KBM-7 (cell line): Measurements from ENCODE around the gene RNF26.

Experiments used
- DNase-seq: peaks from one replicate; pipeline ENCODE4 v3.0.0-alpha.2; 2015
- in situ Hi-C: fragments of 300-500 bp; cut with MboI; formaldehyde crosslinking; loops from 2 replicates; pipeline ENCODE4 v1.14.3; 2020; ENCODE audit warnings: low sequenced_read_pairs, low pct_unique_long_range_greater_than_20kb, mixed read lengths

Gene RNF26

DNA sequence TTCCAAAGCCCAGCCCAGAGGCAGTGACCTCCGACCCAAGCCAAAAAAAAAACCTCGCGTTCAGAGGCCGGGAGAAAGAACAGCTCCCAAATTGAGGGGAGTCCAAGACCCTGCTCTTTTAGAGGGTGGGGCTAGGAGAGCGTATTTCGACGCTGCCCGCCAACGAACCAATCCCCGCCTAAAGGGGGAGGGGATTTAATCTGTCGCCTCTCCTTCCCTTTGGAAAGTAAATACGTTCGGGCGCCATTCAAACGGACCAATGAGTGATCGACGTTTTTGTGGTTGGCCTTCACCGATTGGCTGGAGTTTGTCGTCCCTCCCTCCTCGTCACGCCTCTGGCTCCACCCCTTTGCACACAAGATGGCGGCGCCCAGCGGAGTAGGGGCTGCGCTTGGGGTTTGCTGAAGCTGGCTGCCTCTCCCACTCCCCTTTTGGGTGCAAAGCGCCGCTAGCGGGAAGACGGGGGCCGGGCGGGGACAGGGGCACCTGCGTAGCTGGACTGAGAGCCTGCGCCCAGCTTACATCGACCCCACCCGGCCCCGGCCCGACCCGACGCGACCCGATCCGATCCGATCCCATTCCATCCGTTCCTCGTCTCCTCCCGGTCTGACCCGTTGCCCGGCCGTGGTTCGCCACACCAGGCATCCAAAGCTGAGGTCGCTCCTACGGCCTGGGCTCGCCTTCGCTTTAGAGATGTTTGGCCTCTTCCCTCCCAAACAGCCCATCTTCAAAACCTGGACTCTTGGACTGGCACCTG, at the start of gene RNF26:
Gene RNF26, plus strand, starts transcription at position 354 of the 757 bp plus-strand sequence. CDS start 596 bp downstream, outside the sequence.
- peak; percentile 98 for DNase-seq
- in situ Hi-C loops, result no loop called here

DNA sequence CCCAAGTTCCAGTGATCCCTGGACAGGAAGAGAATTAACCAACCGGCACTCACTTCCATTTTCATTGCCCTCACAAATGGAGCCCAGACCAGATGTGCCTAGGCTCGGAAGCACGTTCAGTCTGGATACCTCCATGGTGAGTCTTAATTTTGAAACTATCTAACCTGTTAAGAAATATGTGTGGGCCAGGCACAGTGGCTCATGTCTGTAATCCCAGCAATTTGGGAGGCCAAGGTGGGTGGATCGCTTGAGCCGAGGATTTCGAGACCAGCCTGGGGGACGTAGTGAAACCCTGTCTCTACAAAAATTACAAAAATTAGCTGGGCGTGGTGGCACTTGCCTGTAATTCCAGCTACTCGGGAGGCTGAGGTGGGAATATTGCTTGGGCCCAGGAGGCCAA, 48.9 kb upstream of the RNF26 start:
- in situ Hi-C loops, result no loop called here
- DNase-seq, result no peak

DNA sequence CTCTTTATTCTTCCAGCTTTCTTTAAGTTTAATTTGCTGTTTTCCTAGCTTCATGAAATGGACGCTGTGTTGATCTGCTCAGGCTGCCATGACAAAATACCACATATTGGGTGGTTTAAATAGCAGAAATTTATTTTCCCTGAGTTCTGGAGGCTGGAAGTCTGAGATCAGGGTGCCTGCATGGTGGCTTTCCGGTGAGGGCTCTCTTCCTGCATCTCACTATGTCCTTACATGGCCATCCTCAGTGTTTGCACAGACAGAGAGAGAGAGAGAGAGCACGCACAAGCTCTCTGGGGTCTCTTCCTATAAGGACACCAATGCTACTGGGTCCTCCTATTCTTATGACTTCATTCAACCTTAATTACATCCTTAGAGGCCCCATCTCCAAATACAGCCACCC, 46.1 kb upstream of the RNF26 start:
- in situ Hi-C loops, result no loop called here
- DNase-seq, result no peak

DNA sequence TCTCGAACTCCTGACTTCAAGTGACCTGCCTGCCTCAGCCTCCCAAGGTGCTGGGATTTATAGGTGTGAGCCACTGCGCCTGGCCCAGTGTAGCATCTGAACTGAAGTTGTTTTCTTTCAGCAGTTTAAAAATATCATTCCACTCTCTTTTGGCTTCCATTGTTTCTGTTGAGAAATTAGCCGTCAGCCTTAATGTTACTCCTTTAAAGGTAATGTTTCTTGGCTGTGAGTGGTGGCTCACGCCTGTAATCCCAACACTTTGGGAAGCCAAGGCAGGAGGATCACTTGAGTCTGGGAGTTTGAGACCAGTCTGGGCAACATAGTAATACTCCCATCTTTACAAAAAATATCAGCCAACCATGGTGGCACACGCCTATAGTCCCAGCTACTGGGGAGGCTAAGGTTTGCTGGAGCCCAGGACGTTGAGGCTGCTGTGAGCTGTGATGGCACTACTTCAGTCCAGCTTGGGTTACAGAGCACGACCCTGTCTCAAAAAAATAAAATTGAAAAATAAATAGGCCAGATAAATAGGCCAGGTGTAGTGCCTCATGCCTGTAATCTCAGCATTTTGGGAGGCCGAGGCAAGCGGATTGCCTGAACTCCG, 43.3 kb upstream of the RNF26 start:
- in situ Hi-C loops, result no loop called here
- no peak for DNase-seq

DNA sequence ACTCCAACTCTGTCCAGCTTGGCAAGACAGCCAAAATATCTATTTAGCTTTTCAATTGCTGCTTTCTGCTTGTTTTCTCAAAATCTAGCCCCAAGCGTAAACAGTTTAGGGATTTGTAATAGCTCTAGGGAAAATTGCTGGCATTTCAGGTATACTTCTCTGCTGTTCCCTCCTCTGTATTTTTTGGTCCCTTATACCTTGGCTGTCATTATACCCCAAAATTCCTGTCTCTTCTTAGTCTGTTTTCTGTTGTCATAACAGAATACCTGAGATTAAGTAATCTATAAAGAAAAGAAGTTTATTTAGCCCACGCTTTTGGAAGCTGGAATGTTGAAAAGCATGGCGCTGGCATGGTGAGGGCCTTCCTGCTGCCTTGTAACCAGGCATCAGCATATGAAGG, 40.9 kb upstream of the RNF26 start:
- no peak for DNase-seq
- in situ Hi-C loops, result no loop called here

DNA sequence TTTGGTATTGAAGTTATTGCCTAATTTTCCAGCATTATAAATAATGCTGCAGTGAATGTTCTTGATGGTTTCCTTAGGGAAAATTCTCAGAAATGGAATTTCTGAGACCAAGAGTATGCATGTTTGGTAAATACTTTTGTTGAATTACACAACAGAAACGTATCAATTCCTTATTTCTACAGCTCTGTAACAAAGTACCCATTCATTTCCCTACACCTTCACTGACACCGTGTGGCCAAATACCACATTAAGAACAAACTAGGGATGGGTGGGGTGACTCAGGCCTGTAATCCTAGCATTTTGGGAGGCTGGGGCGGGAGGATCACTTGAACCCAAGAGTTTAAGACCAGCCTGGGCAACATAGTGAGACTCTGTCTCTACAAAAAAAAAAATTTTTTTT, 39.1 kb upstream of the RNF26 start:
- DNase-seq, result no peak
- in situ Hi-C loops, result no loop called here

DNA sequence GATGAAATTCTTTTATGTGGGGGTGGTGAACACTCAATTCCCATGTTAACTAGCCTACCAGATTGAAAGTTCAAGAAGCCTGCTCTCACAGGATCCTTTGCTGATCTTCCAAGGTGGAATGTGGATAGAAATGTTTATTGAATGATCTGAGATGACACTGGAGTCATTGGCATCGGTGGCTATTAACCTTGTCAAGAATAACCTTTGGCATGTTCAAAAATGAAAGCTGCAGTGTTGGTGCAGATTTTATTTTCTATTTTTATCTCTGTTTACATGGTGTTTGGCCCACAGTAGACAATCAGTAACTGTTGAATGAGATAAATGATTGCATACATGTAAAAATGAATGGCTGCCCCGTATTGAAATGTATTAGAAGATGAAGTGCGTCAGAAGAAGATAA, 36.4 kb upstream of the RNF26 start:
- DNase-seq, result no peak
- in situ Hi-C loops, result no loop called here

DNA sequence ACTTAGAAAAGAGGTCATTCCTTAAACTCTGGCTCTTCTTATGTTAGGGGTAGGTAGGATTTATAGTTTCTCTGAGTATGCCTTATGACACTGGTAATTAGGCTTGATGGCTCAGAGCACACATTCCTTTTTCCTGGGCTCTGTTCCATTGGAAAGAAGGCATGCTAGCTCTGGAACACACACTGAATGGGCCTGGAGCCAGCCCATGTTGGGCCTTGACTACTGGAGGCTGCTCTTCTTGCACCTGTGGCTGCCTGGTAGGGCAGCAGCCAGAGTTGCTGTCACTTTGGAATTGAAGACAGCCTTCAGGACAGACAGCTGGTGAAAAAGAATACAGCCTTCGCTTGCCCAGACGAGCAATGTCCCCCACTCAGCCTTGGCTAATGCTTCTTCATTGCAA, 35.6 kb upstream of the RNF26 start:
- no peak for DNase-seq
- in situ Hi-C loops, result no loop called here

DNA sequence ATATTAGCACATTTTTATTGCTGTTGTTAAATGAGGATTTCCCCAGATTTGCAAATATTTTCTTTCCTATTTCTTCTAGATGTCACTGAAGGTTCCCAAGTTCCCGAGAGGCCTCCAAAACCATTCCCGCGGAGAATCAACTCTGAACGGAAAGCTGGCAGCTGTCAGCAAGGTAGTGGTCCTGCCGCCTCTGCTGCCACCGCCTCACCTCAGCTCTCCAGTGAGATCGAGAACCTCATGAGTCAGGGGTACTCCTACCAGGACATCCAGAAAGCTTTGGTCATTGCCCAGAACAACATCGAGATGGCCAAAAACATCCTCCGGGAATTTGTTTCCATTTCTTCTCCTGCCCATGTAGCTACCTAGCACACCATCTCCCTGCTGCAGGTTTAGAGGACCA, 34.9 kb upstream of the RNF26 start:
- in situ Hi-C loops, result no loop called here
- DNase-seq, result no peak

DNA sequence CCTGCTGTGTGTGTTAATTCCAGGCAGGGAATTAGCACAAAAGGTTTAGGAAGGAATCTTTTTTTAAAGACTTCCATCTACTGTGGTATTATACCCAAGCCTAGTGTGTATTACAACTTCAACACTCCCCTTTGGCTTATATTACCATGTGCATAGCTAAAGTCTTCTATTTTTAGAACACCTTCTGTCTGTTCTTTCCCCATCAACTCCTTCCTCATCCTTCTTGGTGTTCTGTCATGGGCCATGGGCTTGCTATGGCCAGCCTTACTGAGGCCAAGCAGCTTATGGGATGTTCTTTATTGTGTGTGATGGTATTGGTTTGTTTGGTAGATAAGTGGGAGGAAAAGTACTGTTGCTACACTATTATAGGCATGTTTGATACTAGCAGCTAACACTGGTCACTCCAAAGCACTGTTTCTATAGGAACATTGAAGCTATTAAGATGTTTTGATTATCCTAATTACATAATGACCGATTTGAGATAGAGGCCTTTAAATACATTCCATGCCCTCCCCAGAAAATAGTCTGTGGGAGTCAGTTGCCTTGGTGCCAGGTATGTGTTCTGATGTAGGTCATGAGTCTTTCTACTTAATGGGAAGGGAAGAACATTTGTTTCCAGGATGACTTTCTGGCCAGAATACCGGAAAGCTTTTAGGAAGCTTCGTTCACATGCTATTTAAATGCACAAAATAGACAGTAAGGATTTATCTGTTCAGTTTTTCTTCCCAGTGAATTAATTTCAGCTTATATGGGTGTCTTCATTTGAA, 33.9 kb upstream of the RNF26 start:
- in situ Hi-C loops, result no loop called here
- DNase-seq, result no peak

DNA sequence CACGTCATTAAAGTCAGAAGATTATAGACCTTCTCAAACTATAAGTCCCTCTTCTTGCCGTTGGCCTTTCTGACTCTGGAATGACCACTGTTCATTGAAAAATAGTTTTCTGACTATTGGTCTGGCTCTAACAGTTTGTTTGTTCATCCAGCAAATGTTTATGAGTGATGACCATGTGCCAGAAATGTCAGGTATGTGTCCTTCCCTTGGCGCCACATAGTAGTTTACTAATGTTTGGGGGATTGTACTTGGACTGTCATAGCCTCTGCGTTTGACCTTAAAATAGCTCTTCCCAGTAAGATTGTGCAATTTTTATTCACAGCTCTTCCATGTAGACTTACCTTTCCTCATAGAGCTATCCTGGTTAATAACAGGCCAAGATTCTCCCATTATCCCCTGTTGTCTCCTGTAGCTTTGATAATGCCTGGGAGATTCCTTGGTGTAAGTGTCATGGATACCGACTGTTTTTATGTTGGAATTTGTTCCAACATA, 31.1 kb upstream of the RNF26 start:
- in situ Hi-C loops, result no loop called here
- no peak for DNase-seq

DNA sequence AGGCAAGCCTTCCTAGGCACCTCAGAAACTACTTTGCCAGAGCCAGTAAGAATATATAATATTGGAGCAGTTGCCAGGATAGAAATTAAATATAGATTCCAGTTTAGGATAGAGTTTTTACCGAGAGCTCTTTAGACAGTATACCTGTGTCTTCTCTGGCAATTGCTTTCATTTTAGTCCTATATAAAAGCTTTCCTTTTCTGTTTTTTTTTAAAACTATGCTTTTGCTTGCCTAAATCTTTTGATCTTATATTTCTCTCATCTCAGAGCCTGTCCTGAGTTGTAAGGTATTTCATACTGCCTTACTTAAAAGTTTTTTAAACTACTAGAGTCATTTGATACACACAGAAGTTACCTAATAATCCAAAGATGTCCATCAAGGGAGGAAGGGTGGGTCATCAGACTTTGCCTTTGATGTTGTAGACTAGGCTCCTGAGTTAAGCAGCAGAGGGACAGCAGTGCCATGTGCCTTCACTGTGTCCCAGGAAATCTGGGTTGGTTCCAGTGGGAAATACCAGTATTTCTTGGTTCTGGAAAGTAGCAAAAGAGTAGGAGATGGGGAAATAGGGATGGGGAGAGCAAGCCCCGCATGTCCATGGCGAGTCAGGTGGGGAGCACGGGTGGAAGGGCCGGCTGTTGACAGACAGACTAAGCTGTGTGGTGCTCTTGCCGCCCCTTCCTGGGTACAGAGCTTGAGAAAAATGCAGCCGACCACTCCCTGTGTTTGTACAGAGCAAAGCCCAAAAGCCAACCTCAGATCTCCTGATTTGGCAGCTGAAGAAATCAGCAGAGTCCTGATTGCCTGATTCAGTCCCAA, 28.6 kb upstream of the RNF26 start:
- no peak for DNase-seq
- in situ Hi-C loops, result no loop called here

DNA sequence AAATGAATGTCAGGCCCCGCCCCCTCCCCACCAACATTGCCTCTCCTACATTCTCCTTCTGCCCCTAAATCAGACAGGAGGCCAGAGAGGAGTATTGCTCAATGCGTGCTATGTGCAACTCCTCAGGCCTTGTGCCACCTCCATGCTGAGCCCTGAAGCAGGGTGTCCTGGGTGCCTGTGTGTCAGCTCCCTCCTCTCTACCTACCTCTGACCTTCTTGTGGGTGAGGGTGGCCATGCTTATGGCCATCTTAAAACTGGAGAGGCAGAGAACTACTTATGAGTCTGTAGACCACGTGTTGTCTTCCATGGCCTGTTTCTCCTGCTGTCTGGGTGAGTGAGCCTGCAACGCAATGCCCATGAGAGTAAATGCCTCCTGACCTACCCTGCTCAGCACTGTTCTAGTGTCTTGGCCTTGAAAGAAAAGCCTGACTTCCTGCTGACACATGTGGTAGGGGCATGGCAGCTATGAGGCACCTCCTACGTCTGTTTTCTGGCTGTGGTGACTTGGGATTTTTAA, 27.9 kb upstream of the RNF26 start:
- in situ Hi-C loops, result no loop called here
- DNase-seq, result no peak

DNA sequence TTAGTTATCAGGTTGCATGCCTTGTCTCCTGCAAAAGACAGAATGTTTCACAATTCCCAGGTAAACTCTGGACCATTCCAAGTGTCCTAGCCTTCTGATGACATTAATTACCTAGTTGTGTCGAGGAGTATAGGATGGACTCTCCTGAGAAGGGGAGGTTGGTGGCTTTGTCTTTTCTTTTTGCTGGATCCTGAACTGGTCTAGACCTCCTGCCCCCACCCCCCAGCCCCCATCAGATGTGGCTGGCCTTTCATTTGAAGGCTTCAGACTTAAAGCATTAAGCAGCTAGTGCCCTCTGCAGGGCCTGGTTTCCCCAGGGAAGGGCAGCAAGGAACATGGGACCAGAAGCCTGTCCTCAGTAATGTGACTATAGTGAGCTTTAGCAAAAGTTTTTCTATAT, 27.1 kb upstream of the RNF26 start:
- no peak for DNase-seq
- in situ Hi-C loops, result no loop called here

DNA sequence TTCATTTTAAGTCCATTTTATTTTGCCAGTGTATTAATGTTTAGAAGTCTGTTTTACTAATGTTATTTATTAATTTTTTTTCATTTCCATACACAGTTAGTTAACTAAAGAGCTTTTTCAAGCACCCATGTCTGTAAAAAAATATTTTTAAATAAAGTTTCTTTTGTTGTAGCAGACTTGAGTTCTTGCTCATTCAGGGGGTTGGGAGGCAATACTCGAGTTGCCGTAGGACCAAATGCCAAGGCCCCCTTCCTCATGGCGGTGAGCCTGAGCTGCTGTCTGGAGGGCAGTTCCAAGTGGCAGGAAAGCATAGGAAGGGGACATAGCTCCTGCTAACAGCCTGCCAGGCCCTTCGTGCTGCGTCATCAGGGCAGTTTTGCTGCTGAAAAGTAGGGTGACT, 26.4 kb upstream of the RNF26 start:
- in situ Hi-C loops, result no loop called here
- no peak for DNase-seq

DNA sequence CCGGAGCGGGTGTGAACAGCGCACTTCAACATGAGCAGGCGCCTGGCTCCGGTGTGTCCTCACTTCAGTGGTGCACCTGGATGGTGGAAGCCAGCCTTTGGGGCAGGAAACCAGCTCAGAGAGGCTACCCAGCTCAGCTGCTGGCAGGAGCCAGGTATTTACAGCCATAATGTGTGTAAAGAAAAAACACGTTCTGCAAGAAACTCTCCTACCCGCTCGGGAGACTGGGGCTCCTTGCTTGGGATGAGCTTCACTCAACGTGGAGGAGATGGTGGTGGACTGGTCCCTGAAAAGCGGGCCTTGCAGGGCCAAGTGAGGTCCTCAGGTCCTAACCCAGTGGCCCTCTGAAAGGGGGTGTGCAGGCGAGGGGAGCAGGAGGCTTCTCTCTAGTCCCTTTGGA, 24.9 kb upstream of the RNF26 start:
- in situ Hi-C loops, result no loop called here
- DNase-seq, result no peak

DNA sequence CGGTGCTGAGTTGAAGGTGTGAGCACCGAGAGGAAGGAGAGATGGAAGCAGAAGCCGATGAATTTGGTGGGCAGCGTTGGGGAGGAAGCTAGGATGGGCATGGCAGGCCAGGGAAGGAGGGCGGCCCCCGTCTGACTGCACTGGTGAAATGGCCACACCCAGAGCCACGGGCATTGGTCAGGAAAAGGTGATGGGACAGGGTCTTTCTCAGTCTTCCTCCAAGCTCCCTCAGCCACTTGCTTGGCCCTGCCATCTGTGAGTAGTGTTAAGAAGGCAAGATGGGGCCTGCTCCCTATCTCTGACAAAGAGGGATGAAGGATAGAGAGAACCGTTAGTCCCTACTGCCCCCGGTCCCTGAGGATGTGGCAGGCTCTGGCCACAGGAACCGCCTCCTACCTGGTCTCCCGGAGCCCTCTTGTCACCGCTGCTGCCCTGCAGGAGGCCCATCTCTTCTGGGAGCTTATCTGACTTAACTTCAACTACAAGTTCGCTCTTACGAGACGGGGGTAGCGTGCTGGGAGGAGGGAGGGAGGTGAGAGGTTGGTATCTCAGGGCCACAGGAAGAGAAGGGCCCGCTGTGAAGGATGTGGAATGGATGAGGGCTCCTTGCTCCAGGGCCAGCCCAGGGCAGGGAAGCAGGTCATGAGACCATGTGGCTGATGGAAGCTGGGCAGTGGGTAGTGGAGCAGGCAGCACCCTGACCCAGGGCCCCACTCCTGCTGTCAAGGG, 24.2 kb upstream of the RNF26 start:
- no peak for DNase-seq
- in situ Hi-C loops, result no loop called here

DNA sequence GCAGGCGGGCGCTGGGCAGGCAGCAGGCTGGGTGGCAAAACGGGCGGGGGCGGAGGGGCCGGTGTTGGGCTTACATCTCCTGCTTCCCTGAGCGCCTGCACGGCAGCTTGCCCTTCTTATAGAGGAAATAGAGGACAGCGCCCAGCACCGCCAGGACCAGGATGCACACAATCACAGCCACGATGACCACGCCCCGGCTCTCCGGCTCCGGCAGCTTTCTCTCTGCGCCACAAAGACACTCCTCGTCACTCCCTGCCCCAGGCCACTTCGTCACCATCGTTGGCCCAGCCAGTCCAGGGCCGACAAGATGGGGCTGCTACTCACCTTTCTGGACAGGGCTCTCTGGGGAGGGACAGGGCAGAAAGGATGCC, 23.7 kb upstream of the RNF26 start:
- no peak for DNase-seq
- in situ Hi-C loops, result no loop called here

DNA sequence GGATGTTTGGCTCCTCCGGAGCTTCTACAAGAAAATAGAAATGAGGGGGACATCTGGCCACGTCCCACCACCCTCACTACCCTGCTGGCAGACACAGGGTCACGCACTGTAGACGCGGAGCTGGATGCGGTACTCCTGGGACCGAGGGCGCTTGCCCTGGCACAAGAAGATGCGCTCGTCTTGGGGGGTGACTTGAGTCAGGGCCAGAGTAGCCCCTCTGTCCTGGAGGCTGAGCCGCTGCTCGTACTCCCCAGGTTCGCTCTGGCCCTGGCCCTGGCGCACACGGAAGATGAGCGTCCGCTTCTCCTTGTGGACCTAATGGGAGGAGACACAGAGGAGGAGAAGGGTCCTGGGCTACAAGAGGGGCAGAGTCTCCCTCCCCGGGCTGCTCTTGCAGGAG, 19.6 kb upstream of the RNF26 start:
- no peak for DNase-seq
- in situ Hi-C loops, result no loop called here
